Measurements from ENCODE around the gene SYT17.

Gene SYT17

GRCh38 chr16:19307587-19308241 is 139.7 kb downstream of the SYT17 start:
- DNase-seq = no peak

- no peak for DNase-seq
Measured at GRCh38 chr16:19308392-19308791, 140.4 kb downstream of the SYT17 start.

GRCh38 chr16:19309178-19309577 is 141.1 kb downstream of the SYT17 start:
- no peak for DNase-seq

- no peak for DNase-seq
Measured at GRCh38 chr16:19314718-19315425, 146.8 kb downstream of the SYT17 start.

GRCh38 chr16:19315889-19316433 is 147.9 kb downstream of the SYT17 start:
- no peak for DNase-seq

- no peak for DNase-seq
Measured at GRCh38 chr16:19316846-19317245, 148.8 kb downstream of the SYT17 start.

Measured in COR-L47 (cell line).